Raji (cell line): ENCODE results near the gene CLEC4D.
"Not testable (repeated sequence)": the region's sequence is repeated elsewhere in the genome, so short reads cannot be mapped to it uniquely, and the experiment has no call there.

Experiments
- POLR2A ChIP-seq: IDR thresholded peaks from 2 replicates; pipeline ENCODE4 v1.6.1; 2011; ENCODE audit warnings: low read depth, low read length, control low read depth; ENCODE audit not compliant: insufficient read depth

Gene CLEC4D

DNA sequence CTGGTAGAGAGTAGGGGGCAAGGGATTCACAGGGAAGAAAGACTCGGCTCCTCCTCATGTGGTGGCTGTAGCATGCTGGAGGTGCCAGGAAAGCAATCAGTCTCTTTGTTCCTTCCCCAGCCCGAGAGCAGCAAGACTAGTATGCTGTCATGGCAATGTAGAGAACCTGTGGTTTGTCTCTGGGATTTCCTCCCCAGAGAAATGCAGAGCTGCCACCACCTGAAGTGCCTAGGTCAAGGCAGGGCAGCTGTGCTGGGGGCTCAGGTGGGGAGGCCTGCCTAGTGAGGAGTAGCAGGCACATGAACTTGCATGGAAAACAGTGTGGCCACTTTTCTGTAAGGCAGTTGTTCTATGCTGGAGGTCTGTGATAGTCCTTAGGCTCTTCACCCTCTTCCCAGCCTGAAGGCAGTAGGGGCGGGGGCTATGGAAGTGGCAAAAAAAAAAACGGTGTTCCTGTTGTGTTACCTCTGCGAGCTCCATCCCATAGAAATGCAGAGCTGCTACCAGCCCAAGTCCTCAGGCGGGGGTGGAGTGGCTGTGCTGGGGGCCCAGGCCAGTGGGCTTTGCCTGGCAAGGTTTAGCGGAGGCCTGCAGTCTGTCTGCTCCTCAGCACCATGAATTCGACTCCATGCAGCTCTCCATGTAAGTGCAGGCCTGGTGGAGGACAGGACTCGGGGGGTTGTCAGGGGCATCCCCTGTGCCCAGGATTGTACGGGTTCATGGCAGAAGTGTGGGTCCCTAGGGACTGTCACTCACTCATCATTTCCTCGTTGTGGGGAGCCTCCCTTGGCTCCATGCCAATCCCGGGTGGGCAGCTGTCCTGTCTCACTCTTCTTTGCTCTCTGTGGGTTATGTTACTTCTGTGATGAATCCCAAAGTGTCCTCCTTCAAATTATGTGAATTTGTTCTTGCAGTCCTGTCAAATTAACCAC, 4.1 kb upstream of the CLEC4D start:
- no peak for TF ChIP-seq POLR2A

DNA sequence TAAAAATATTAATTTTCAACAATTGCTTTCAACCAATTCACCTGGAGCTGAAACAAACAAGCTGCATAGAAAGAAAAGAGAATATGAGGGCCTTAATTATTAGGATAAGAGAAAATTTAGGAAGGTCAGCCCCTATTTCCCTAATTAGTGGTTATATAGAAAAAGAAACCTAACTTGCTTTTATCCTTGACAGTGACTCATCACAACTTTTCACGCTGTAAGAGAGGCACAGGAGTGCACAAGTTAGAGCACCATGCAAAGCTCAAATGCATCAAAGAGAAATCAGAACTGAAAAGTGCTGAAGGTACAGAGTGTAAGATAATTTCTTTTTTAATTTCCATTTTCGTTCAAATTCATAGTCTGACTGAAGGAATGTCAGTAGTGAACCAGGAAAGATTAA, 4.7 kb downstream of the CLEC4D start:
- no peak for TF ChIP-seq POLR2A

DNA sequence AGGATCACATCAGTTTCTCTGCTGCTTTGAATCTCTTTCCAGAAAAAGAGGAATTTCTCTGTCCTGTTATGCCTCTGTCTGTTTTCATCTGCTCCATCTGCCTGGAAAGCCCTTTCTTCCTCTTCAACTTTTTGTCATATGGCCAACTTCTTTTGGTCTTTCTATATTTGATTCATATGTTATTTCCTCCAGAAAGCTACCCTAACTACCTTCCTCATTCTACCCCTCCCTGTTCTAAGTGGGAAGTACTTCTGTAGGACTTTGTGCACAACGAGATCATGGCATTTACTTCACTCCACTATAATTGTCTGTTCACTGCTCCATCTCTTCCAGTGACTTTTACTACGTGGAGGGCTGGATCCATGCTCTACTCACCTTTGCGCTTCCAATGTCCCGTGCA, 5.9 kb downstream of the CLEC4D start:
- TF ChIP-seq POLR2A: no peak

GRCh38 chr12:8527250-8528130, 14.2 kb downstream of the CLEC4D start:
- TF ChIP-seq POLR2A: no peak

DNA sequence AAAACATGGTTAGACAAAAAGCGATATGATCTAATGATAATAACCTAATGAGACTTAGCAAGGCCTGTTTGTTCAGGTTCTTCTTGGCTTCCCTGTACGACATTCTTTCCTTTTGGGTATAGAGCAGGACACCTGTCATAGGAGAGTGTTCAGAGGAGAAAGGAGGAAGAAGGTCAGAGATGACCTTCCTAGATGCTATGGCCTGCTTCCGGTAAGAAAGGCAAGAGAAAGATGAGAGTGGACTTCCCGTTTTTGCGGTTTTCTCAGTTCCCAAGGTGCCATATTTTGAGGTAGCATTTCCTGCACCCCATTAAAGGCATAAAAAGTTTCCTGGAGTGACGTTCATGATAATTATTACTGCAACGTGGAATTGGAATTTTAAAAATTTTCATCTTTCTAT, 18.7 kb downstream of the CLEC4D start:
- no peak for TF ChIP-seq POLR2A

GRCh38 chr12:8540831-8541230, 27.5 kb downstream of the CLEC4D start, which contains the start of gene CLEC4E:
CLEC4E (minus strand) TSS chr12:8540905; CDS start chr12:8540797, 108 bp downstream.
- not testable (repeated sequence) for TF ChIP-seq POLR2A

DNA sequence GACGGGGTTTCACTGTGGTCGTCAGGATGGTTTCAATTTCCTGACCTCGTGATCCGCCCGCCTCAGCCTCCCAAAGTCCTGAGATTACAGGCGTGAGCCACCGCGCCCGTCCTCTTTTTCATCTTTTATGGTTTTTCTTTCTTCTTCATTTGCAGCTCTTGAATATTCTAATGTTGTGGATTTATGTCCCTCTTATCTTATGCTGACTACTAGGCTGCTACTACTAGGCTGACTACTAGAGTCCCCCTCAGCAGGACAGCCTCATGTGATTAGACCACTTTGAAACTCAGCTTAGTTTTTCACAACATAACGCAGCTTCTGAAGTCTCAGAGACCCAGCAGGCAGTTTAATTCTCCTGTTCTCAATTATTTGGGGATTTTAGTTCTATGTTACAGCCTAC, 28.3 kb downstream of the CLEC4D start:
- no peak for TF ChIP-seq POLR2A

DNA sequence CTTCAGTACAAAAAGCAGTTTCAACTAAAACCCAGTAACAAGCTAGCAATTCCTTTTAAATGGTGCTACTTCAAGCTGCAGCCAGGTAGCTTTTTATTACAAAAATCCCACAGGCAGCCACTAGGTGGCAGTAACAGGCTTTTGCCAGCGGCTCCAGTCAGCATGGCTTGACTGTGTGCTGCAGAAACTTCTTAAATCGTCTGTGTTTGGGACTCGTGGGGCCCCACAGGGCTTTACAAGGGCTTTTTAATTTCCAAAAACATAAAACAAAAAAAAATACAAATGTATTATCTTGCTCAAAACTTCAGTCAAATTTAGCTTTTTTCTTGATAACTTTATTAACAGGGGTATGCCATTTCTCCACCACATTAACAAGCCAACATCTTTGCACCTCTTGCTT, 31.0 kb downstream of the CLEC4D start:
- no peak for TF ChIP-seq POLR2A

- TF ChIP-seq POLR2A: no peak
These were observed 33.3 kb downstream of the CLEC4D start for GRCh38 chr12:8546591-8546990.

GRCh38 chr12:8547645-8548044, 34.3 kb downstream of the CLEC4D start:
- no peak for TF ChIP-seq POLR2A

DNA sequence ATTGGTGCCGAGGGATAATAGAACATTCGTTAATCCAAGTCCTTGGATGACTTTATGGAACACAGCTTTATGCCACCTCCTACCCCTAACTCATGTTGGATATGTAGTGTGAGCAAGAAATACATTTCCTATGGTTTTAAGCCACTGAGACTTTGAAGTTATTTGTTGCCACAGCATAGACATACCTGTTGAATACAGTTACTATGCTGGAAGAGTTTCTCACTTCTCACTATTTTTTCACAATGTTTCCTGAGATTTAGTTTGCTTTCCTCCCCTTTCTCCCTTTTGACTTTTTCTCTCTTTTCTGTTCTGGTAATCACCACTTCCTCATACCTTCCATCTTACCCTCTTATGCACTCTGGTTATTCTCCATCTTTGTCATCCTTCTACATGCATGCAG, 34.9 kb downstream of the CLEC4D start:
- no peak for TF ChIP-seq POLR2A

DNA sequence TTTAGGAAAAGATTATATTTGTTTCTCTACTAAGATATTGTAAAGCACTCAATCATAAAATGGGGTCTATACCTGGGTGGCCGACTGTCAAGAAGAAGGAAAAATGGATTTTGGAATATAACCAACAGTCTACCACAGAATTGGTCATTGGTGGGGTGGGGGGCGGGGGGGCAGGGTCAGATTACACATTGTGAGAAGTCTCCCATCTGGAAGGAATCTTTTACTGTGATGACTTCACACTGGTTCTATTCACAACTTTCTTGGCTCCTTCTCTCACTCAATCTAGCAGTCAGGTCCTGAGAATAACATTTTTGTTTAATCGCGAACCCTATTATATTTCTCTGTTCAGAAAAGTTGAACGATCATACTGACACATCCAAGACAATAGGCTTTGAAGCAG, 36.1 kb downstream of the CLEC4D start:
- no peak for TF ChIP-seq POLR2A

GRCh38 chr12:8553088-8553627, 39.9 kb downstream of the CLEC4D start:
- TF ChIP-seq POLR2A: no peak

DNA sequence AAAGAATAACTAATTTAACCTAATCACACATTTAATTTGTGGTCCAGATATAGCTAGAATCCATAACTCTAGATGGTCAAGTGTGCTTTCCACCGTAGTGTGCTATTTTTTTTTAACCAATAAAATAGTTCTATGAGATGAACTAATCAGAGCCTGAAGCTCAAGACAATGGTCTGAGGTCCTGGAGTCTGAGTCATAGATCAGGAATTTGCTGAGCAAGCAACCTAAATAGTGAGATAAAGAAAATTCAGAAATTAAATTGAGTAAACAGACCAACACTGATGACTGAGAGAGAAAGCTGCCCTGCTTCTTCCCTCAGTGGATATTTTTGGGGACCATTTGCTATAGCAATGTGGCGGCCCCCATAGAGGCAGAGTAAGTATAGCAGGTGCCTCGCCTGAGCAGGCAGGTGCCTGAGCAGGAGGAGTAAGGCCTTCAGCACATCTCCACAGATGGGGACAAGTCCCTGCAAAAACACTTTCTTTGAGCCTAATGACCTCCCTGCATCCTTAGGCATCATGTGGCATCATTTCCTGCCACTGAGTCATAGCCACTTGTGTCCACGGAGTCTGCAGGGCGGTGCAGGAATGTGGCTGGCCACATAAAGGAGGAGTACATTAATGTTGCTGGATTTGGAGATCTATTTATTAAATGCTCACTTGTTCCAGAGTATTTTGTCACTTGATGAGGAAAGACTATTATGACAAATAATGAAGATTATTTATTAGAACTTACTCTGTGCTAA, 41.3 kb downstream of the CLEC4D start:
- no peak for TF ChIP-seq POLR2A
